ENCODE data around the gene RAB3IL1.

RAB3IL1 gene

DNA sequence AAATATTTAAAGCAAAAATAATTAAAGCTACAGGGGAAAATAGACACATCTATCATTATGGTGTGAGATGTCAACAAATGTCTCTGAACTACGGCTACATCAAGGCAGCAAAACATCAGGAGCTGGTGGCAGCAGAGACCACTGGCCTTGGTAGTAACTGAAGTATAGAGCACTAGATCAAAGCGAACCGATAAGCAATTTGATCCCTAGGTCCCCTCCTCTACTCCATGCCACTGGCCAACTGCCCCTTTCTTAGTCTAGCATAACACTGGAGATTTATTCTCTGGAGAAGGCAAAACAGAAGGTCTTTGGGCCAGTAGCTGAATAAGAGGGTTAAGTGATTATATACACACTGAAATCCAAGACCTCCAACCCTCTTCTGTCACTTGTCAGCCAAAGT, 13.6 kb upstream of the RAB3IL1 start:
- Histone ChIP-seq H3K4me1 (ENCODE audit: control extremely low read depth in 1 of 4, control insufficient read depth in 4 of 4, insufficient read depth in 4 of 4, low read length in 3 of 4) (no peaks in the 10 kb centered on the region), H3K27ac (ENCODE audit: insufficient read depth in 1 of 2, low read depth in 1 of 2, low read length in 2 of 2, poor library complexity in 1 of 2, severe bottlenecking in 2 of 2) (no peak overlapping the region), H3K27me3 (replicated peaks in 2 of 5; ENCODE audit: control insufficient read depth in 4 of 5, insufficient read depth in 5 of 5, low read length in 4 of 5) (no peaks in the 10 kb centered on the region), H3K9me3 (ENCODE audit: control extremely low read depth in 1 of 5, control insufficient read depth in 4 of 5, insufficient read depth in 2 of 5, low read depth in 1 of 5, low read length in 4 of 5) (peaks cover 0 to 8% (median 0%) of the 10 kb centered on the region in 5 experiments), H3K4me3 (ENCODE audit: control insufficient read depth in 1 of 7, extremely low read depth in 1 of 7, insufficient read depth in 4 of 7, low read depth in 2 of 7, low read length in 6 of 7) (no peak overlapping the region), H3K36me3 (ENCODE audit: control insufficient read depth in 4 of 4, insufficient read depth in 4 of 4, low read length in 3 of 4) (no peaks in the 10 kb centered on the region)
- ChIA-PET CTCF (interaction anchor here (0.5 to 4.8 kb wide), 5 partner anchors 8 to 32 kb away, joined by 3 to 24 read pairs (median 3); no protein-coding TSS in a partner anchor), POLR2A (no interaction called here)
- 83% methylated on average over 1 of the region's 3 CpGs for WGBS (ENCODE audit: insufficient coverage)
- no peak for DNase-seq

- no peaks in the 10 kb centered on the region for H3K4me1 ChIP-seq (ENCODE audit: control extremely low read depth in 1 of 4, control insufficient read depth in 4 of 4, insufficient read depth in 4 of 4, low read length in 3 of 4)
- H3K4me3 ChIP-seq (ENCODE audit: control insufficient read depth in 1 of 7, extremely low read depth in 1 of 7, insufficient read depth in 4 of 7, low read depth in 2 of 7, low read length in 6 of 7): no peak overlapping the region
- CTCF ChIA-PET: interaction anchor here (1.1 to 4.8 kb wide), 6 partner anchors 9 to 153 kb away, joined by 3 to 24 read pairs (median 8); no protein-coding TSS in a partner anchor
- peaks cover 0 to 7% (median 0%) of the 10 kb centered on the region in 5 experiments for H3K9me3 ChIP-seq (ENCODE audit: control extremely low read depth in 1 of 5, control insufficient read depth in 4 of 5, insufficient read depth in 2 of 5, low read depth in 1 of 5, low read length in 4 of 5)
- no peaks in the 10 kb centered on the region for H3K36me3 ChIP-seq (ENCODE audit: control insufficient read depth in 4 of 4, insufficient read depth in 4 of 4, low read length in 3 of 4)
- POLR2A ChIA-PET: no interaction called here
- no peak for DNase-seq
- H3K27me3 ChIP-seq (replicated peaks in 2 of 5; ENCODE audit: control insufficient read depth in 4 of 5, insufficient read depth in 5 of 5, low read length in 4 of 5): no peaks in the 10 kb centered on the region
- H3K27ac ChIP-seq (ENCODE audit: insufficient read depth in 1 of 2, low read depth in 1 of 2, low read length in 2 of 2, poor library complexity in 1 of 2, severe bottlenecking in 2 of 2): no peak overlapping the region
These were observed 11.2 kb upstream of the RAB3IL1 start for GRCh38 chr11:61928606-61929005.

- H3K27ac ChIP-seq (ENCODE audit: insufficient read depth in 1 of 2, low read depth in 1 of 2, low read length in 2 of 2, poor library complexity in 1 of 2, severe bottlenecking in 2 of 2): no peak overlapping the region
- ChIA-PET POLR2A (no interaction called here), CTCF (interaction anchor here (1.5 to 4.8 kb wide), 4 partner anchors 10 to 154 kb away, joined by 5 to 24 read pairs (median 8); no protein-coding TSS in a partner anchor)
- peaks cover 0 to 9% (median 5%) of the 10 kb centered on the region in 4 experiments for H3K4me1 ChIP-seq (ENCODE audit: control extremely low read depth in 1 of 4, control insufficient read depth in 4 of 4, insufficient read depth in 4 of 4, low read length in 3 of 4)
- H3K36me3 ChIP-seq (ENCODE audit: control insufficient read depth in 4 of 4, insufficient read depth in 4 of 4, low read length in 3 of 4): no peaks in the 10 kb centered on the region
- DNase-seq: no peak
- no peaks in the 10 kb centered on the region for H3K27me3 ChIP-seq (replicated peaks in 2 of 5; ENCODE audit: control insufficient read depth in 4 of 5, insufficient read depth in 5 of 5, low read length in 4 of 5)
- WGBS (ENCODE audit: insufficient coverage): no CpG with 5 or more reads among the region's 1 CpG
- H3K9me3 ChIP-seq (ENCODE audit: control extremely low read depth in 1 of 5, control insufficient read depth in 4 of 5, insufficient read depth in 2 of 5, low read depth in 1 of 5, low read length in 4 of 5): peaks cover 0 to 5% (median 0%) of the 10 kb centered on the region in 5 experiments
- H3K4me3 ChIP-seq (ENCODE audit: control insufficient read depth in 1 of 7, extremely low read depth in 1 of 7, insufficient read depth in 4 of 7, low read depth in 2 of 7, low read length in 6 of 7): no peak overlapping the region
These were observed 10.1 kb upstream of the RAB3IL1 start for GRCh38 chr11:61927501-61927900.

DNA sequence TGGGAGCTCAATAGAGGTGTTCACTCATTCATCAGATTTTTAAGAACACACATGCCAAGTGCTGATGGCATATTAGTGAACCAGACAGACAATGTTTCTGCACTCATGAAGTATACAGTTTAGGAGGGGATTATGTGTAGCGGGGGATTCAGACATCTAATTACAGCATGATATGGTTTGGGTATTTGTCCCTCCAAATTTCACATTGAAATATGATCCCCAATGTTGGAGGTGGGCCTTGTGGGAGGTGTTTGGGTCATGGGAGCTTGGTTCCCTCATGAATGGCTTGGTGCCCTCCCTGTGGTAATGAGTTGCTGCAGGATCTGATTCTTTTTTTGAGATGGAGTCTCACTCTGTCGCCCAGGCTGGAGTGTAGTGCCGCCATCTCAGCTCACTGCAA, 8.9 kb upstream of the RAB3IL1 start:
- POLR2A ChIA-PET: no interaction called here
- Histone ChIP-seq H3K9me3 (ENCODE audit: control extremely low read depth in 1 of 5, control insufficient read depth in 4 of 5, insufficient read depth in 2 of 5, low read depth in 1 of 5, low read length in 4 of 5) (peaks cover 0 to 5% (median 0%) of the 10 kb centered on the region in 5 experiments), H3K27ac (ENCODE audit: insufficient read depth in 1 of 2, low read depth in 1 of 2, low read length in 2 of 2, poor library complexity in 1 of 2, severe bottlenecking in 2 of 2) (no peak overlapping the region), H3K36me3 (ENCODE audit: control insufficient read depth in 4 of 4, insufficient read depth in 4 of 4, low read length in 3 of 4) (no peaks in the 10 kb centered on the region), H3K4me3 (ENCODE audit: control insufficient read depth in 1 of 7, extremely low read depth in 1 of 7, insufficient read depth in 4 of 7, low read depth in 2 of 7, low read length in 6 of 7) (no peak overlapping the region), H3K4me1 (ENCODE audit: control extremely low read depth in 1 of 4, control insufficient read depth in 4 of 4, insufficient read depth in 4 of 4, low read length in 3 of 4) (peaks cover 0 to 21% (median 6%) of the 10 kb centered on the region in 4 experiments), H3K27me3 (replicated peaks in 2 of 5; ENCODE audit: control insufficient read depth in 4 of 5, insufficient read depth in 5 of 5, low read length in 4 of 5) (no peaks in the 10 kb centered on the region)
- CTCF ChIA-PET: interaction anchor here (1.3 to 2.5 kb wide), 4 partner anchors 11 to 27 kb away, joined by 3 to 9 read pairs (median 6); no protein-coding TSS in a partner anchor
- 95% methylated on average over 2 of the region's 3 CpGs for WGBS (ENCODE audit: insufficient coverage)
- DNase-seq: no peak

GRCh38 chr11:61925736-61926135, 8.4 kb upstream of the RAB3IL1 start:
- H3K27ac ChIP-seq (ENCODE audit: insufficient read depth in 1 of 2, low read depth in 1 of 2, low read length in 2 of 2, poor library complexity in 1 of 2, severe bottlenecking in 2 of 2): no peak overlapping the region
- no peak overlapping the region for H3K4me3 ChIP-seq (ENCODE audit: control insufficient read depth in 1 of 7, extremely low read depth in 1 of 7, insufficient read depth in 4 of 7, low read depth in 2 of 7, low read length in 6 of 7)
- ChIA-PET CTCF (interaction anchor here (0.7 to 3.9 kb wide), 6 partner anchors 10 to 156 kb away, joined by 3 to 23 read pairs (median 6); no protein-coding TSS in a partner anchor), POLR2A (interaction anchor here (0.5 kb wide), 1 partner anchor 1119 kb away, joined by 5 read pairs; no protein-coding TSS in a partner anchor)
- H3K9me3 ChIP-seq (ENCODE audit: control extremely low read depth in 1 of 5, control insufficient read depth in 4 of 5, insufficient read depth in 2 of 5, low read depth in 1 of 5, low read length in 4 of 5): peaks cover 0 to 5% (median 0%) of the 10 kb centered on the region in 5 experiments
- WGBS (ENCODE audit: insufficient coverage): 100% methylated on average over 2 of the region's 2 CpGs
- H3K4me1 ChIP-seq (ENCODE audit: control extremely low read depth in 1 of 4, control insufficient read depth in 4 of 4, insufficient read depth in 4 of 4, low read length in 3 of 4): peaks cover 0 to 21% (median 6%) of the 10 kb centered on the region in 4 experiments
- H3K36me3 ChIP-seq (ENCODE audit: control insufficient read depth in 4 of 4, insufficient read depth in 4 of 4, low read length in 3 of 4): no peaks in the 10 kb centered on the region
- no peak for DNase-seq
- no peaks in the 10 kb centered on the region for H3K27me3 ChIP-seq (replicated peaks in 2 of 5; ENCODE audit: control insufficient read depth in 4 of 5, insufficient read depth in 5 of 5, low read length in 4 of 5)

DNA sequence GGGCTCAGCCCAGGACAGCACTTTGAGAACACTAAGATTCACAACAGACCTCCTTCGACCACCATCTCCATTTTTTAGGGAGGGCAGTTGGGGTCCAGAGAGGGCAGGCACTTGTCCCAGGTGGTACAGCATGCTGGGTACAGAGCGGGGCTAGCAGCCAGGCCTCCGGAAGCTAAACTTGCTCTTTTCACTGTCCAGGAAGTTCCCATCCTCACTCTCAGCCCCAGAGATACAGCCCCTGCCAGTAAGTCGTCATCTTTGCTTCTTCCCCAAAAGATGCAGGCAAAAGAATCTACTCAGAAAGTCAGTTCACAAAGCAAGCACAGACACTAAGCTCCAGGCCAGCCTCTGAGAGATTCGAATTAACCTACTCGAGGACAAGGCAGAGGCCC, 6.7 kb upstream of the RAB3IL1 start:
- Histone ChIP-seq H3K4me1 (ENCODE audit: control extremely low read depth in 1 of 4, control insufficient read depth in 4 of 4, insufficient read depth in 4 of 4, low read length in 3 of 4) (peaks cover 0 to 21% (median 6%) of the 10 kb centered on the region in 4 experiments), H3K27me3 (replicated peaks in 2 of 5; ENCODE audit: control insufficient read depth in 4 of 5, insufficient read depth in 5 of 5, low read length in 4 of 5) (peaks cover 0 to 9% (median 0%) of the 10 kb centered on the region in 5 experiments), H3K36me3 (ENCODE audit: control insufficient read depth in 4 of 4, insufficient read depth in 4 of 4, low read length in 3 of 4) (no peaks in the 10 kb centered on the region), H3K9me3 (ENCODE audit: control extremely low read depth in 1 of 5, control insufficient read depth in 4 of 5, insufficient read depth in 2 of 5, low read depth in 1 of 5, low read length in 4 of 5) (peaks cover 0 to 5% (median 0%) of the 10 kb centered on the region in 5 experiments), H3K4me3 (ENCODE audit: control insufficient read depth in 1 of 7, extremely low read depth in 1 of 7, insufficient read depth in 4 of 7, low read depth in 2 of 7, low read length in 6 of 7) (no peak overlapping the region), H3K27ac (ENCODE audit: insufficient read depth in 1 of 2, low read depth in 1 of 2, low read length in 2 of 2, poor library complexity in 1 of 2, severe bottlenecking in 2 of 2) (no peak overlapping the region)
- DNase-seq: no peak
- whole genome bisulfite sequencing (ENCODE audit: insufficient coverage): 98% methylated on average over 5 of the region's 6 CpGs
- POLR2A ChIA-PET: no interaction called here
- CTCF ChIA-PET: interaction anchor here (1.1 to 3.9 kb wide), 6 partner anchors 11 to 127 kb away, joined by 3 to 23 read pairs (median 4); no protein-coding TSS in a partner anchor
